Right ventricle myocardium superior (tissue), 1 donor: Measurements from ENCODE around the gene UCKL1. TPM values are rescaled to one million over a fixed set of nuclear protein-coding genes. Genes with fewer than 3 reads are reported as not detected.
A peak's percentile ranks its signal among the peaks of the same experiment; 100 is the strongest.

Source experiments
- ATAC-seq: fragments of 200-7000 bp; cut with Tn5 transposase; one replicate; pipeline ENCODE4 v1.9.1; 2020; ENCODE audit warnings: mild to moderate bottlenecking; ENCODE audit not compliant: poor library complexity
- DNase-seq: peaks from one replicate; pipeline ENCODE4 v3.0.0-alpha.2; 2020
- intact Hi-C: fragments of 100-400 bp; cut with DNase I; formaldehyde crosslinking; loops from one replicate; pipeline ENCODE4 v1.11.2; 2022
- total RNA-seq: library from RNA; stranded (reverse); fragmentation: NEBNext Ultra II Directional; extraction: Animal tissue kit (Norgen Biotek cat#: 25700); gene quantifications from one replicate; pipeline ENCODE4 v1.2.1, GENCODE V29; 2021
- donor health status: DM: no; HTN: yes; CAD: no; lungs with severe emphysema.

UCKL1 gene
- total RNA-seq, 1 donor from 2014 or later: 54.4 TPM

GRCh38 chr20:63950701-63951397 is 5.4 kb downstream of the UCKL1 start:
- DNase-seq (no peak), ATAC-seq (peak; percentile 28)
- intact Hi-C loops: no loop called here

DNA sequence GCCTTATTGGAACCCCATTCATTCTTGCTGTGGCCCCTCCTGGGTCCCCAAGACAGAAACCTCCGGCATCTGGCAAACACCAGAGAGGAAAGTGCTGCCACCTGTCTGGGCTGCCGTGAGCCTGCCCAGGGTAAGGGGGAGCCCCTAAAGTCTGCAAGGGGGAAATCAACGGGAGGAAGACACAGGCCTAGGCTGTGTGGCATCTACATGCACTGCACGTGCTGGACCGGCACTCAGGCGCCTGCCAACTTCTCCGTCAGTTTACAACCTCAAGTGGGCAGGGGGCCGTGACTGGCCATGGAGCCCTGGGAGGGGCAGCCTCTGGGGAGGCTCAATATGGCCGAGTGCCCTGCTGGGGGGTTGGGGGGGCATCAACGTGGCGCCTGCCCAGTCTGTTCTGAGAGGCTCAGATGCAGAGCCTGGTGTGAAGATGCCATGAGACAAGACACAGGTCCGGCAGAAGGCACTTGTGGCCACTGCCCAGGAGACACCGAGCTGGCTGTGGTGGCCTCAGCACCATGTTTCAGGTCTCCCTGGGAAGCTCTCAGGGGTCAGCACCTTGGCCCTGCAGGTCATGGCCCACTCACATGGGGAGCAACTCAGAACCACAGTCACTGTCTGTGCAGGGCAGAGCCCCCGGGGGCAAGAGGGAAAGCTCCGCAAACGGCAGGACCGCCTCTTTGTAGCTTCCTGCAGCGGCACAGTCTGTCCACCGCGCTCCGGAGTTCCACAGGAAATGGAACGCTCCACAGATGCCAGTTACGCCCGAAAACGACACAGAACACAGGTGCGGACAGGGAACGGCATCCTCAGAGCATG is 8.4 kb downstream of the UCKL1 start:
- no peak for DNase-seq
- intact Hi-C loops: no loop called here
- no peak for ATAC-seq

DNA sequence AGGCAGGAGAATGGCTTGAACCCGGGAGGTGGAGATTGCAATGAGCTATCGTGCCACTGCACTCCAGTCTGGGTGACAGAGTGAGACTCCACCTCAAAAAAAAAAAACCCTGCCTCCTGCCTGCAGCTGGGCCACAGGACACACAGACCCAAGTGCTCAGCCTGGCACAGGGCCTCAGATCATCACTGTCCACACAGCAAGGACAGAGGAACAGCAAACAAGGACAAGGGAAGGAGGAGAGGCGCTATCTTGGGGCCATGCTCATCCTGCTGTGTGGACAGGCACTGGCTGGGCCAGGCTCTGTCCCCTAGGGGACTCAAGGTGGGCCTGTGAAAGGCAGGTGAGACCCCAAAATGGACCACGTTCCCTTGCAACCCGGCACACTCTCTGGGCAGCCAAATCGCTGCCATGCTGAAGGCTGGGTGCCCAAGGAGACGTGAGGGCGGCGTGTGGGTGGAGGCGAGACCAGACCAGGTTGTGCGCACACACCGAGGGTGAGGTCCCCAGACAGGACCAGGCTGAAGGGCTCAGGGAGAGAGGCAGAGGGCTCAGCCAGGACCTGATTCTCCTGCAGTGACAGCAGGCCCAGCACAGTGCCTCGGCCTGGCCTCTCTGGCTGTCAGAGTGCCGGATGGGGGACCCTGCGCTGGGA is 9.1 kb downstream of the UCKL1 start:
- intact Hi-C loops: no loop called here
- ATAC-seq: peak; percentile 2
- peak; percentile 72 for DNase-seq

DNA sequence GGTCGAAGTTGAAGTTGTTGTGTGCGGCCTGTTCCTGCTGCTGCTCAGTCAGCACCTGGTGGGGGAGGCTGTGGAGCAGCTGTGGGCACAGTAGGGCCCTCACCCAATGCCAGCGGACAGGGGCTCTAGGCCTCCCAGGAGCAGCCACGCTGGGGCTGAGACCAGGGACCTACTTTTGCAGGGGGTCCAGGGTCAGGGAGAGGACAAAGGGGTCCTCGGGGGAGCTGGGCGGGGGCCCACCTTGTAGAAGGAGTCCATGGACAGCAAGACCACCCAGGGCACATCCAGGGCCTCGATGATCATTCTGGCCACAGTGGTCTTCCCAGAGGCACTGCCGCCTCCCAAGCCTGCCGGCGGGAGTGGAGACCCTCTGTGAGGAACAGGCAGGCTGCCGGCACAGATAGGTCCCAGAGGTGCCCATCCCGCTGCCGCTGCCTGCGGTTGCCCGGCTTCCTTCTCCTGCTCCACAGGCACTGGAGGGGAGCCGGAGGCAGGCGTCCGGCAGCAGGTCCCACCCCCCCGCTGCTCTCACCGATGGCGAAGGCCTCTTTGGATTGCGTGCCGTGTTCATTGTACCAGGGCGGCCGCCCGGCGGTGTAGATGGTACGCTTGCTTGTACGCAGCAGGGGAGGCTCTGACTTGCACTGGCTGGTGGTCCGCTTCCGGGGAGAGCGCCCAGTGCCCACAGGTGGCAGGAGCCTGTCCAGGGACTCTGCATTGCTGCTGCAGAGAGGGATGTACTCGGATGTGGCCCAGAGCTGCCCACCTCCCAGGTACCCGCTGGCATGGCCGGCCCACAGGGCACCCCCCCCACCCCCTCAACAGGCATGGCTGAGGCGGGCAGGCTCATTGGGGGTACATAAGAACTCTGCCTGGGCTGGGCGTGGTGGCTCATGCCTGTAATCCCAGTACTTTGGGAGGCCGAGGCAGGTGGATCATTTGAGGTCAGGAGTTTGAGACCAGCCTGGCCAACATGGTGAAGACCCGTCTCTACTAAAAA is 10.0 kb downstream of the UCKL1 start:
- DNase-seq (no peak), ATAC-seq (no peak)
- intact Hi-C loops: no loop called here

- intact Hi-C loops: no loop called here
- no peak for ATAC-seq
- no peak for DNase-seq
Measured at GRCh38 chr20:63945031-63945658, 11.1 kb downstream of the UCKL1 start.

DNA sequence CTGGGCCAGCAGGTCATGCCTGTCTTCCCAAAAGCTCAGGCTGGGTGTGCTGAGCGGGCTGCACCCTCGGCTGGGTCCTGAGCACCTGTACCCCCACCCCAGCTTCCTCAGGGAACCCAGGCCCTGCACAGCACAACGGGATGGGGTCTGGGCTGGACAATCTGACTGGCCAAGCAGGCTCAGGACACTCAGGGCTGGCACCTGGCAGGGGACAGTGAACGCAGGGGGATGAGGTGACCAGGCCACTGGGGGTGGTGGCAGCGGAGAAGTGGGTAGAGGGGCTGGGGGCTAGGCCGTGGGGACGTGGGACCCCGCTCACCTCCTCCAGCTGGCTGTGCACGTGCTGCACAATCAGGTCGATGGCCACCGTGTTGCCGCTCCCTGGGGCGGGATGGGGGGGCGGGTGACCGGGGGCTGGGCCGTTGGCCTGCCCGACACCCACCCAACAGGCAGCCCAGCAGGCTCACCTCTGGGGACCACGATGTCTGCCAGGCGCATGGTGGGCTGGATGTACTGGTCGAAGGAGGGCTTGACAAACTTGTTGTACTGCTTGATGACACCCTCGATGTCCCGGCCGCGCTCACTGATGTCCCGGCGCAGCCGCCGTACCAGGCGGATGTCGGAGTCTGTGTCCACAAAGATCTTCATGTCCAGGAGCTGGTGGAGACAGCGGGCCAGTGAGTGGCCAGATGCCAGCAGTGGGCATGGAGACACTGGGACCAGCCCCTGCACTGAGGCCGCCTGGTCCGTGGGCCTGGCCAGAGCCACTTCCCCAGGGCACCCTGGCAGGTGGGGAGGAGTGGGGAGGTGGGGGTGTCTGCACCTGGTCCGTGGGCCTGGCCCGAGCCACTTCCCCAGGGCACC is 11.9 kb downstream of the UCKL1 start:
- DNase-seq (no peak), ATAC-seq (no peak)
- intact Hi-C loops: no loop called here

GRCh38 chr20:63943808-63944077 is 12.5 kb downstream of the UCKL1 start:
- ATAC-seq: no peak
- DNase-seq: no peak
- intact Hi-C loops: no loop called here

GRCh38 chr20:63942969-63943807 is 13.0 kb downstream of the UCKL1 start:
- DNase-seq: no peak

DNA sequence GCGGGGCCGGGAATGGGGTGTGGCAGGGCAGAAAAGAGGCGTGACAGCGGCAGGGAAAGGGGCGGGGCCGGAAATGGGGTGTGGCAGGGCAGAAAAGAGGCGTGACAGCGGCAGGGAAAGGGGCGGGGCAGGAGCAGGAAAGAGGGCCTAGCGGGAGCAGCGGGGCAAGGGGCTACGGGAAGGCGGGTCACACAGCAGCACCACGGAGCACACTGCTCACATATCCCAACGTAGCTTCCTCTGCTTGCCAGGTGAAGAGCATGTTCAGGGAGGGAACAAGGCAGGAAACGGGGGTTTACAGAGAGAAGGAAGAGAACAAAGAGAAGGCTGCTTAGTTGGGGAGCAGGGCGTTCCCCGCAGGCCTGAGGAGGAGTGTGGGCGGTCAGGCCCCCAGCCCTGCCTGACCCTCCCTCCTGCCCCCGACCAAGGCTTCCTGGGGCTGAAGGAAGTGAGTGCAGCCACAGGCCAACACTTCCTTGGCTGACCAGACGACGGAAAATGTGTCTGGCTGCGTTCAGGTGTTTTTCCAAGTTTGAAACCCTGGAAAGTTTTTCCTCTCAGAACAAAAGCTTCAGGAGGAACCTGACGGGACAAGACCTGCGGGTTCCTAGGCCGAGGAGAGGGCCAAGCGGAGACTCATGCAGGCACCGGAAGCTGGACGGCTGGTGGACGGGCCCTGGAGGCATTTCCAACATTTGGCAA is 13.8 kb downstream of the UCKL1 start:
- intact Hi-C loops: no loop called here
- ATAC-seq: no peak
- peak; percentile 67 for DNase-seq

More at GRCh38 chr20:63942969-63943807, 13.0 kb downstream of the UCKL1 start:
- intact Hi-C loops: no loop called here
- no peak for ATAC-seq

GRCh38 chr20:63941282-63942081 is 14.7 kb downstream of the UCKL1 start:
- intact Hi-C loops: no loop called here
- peak; percentile 5 for ATAC-seq
- DNase-seq: peak; percentile 82

- no peak for ATAC-seq
- no peak for DNase-seq
Measured at GRCh38 chr20:63940472-63941266, 15.5 kb downstream of the UCKL1 start.

GRCh38 chr20:63940071-63940471 is 16.1 kb downstream of the UCKL1 start:
- intact Hi-C loops: no loop called here
- DNase-seq (no peak), ATAC-seq (no peak)

More at GRCh38 chr20:63940472-63941266, 15.5 kb downstream of the UCKL1 start:
- intact Hi-C loops: no loop called here

- intact Hi-C loops: no loop called here
- DNase-seq (no peak), ATAC-seq (no peak)
Measured at GRCh38 chr20:63939061-63939935, 16.9 kb downstream of the UCKL1 start.

- DNase-seq (peak; percentile 27), ATAC-seq (no peak)
- intact Hi-C loops: no loop called here
Measured at GRCh38 chr20:63937596-63937995, 18.6 kb downstream of the UCKL1 start.
